Upper lobe of right lung (tissue), 1 donor: ENCODE measurements around the gene SWT1. TPM values are rescaled to one million over a fixed set of nuclear protein-coding genes. Genes with fewer than 3 reads are reported as not detected.

ENCODE experiments used
- ATAC-seq: fragments of 200-7000 bp; cut with Tn5 transposase; one replicate; pipeline ENCODE4 v1.9.1; 2020; ENCODE audit warnings: mild to moderate bottlenecking, moderate library complexity
- DNase-seq: peaks from one replicate; pipeline ENCODE4 v3.0.0-alpha.2; 2020
- H3K27ac ChIP-seq: fragments of 200-600 bp; one replicate; pipeline ENCODE4 v1.8.0; 2022
- H3K27me3 ChIP-seq: fragments of 200-600 bp; one replicate; pipeline ENCODE4 v1.8.0; 2022; ENCODE audit warnings: mild to moderate bottlenecking
- H3K36me3 ChIP-seq: fragments of 200-600 bp; one replicate; pipeline ENCODE4 v1.8.0; 2022
- H3K4me1 ChIP-seq: fragments of 200-600 bp; one replicate; pipeline ENCODE4 v1.8.0; 2022
- H3K4me3 ChIP-seq: fragments of 200-600 bp; one replicate; pipeline ENCODE4 v1.8.0; 2022; ENCODE audit warnings: mild to moderate bottlenecking
- H3K9me3 ChIP-seq: fragments of 200-600 bp; one replicate; pipeline ENCODE4 v1.8.0; 2022
- CTCF ChIP-seq: fragments of 200-600 bp; IDR thresholded peaks from one replicate; pipeline ENCODE4 v1.8.0; 2022; ENCODE audit warnings: antibody characterized with exemption
- intact Hi-C: fragments of 100-400 bp; cut with DNase I; formaldehyde crosslinking; loops from one replicate; pipeline ENCODE4 v1.11.0; 2022
- total RNA-seq: library from RNA; stranded (reverse); fragmentation: NEBNext Ultra II Directional; extraction: Animal tissue kit (Norgen Biotek cat#: 25700); gene quantifications from one replicate; pipeline ENCODE4 v1.2.1, GENCODE V29; 2021
- donor health status: DM: no; HTN: yes; CAD: no; lungs with severe emphysema.

SWT1 gene
- total RNA-seq, 1 donor from 2014 or later = 7.2 TPM

- Histone ChIP-seq H3K9me3 (no peaks in the 10 kb centered on the region), H3K4me1 (peaks cover 6% of the 10 kb centered on the region), H3K4me3 (no peak overlapping the region), H3K27ac (no peak overlapping the region), H3K36me3 (peaks cover 100% of the 10 kb centered on the region), H3K27me3 (no peaks in the 10 kb centered on the region)
- no peak for ATAC-seq
- intact Hi-C loops = no loop called here
- DNase-seq = no peak
- TF ChIP-seq CTCF = no peak
These were observed 148.5 kb downstream of the SWT1 start for GRCh38 chr1:185305419-185305818.

GRCh38 chr1:185308126-185308525 is 151.2 kb downstream of the SWT1 start:
- peaks cover 20% of the 10 kb centered on the region for H3K4me1 ChIP-seq
- H3K9me3 ChIP-seq = no peaks in the 10 kb centered on the region
- no peak for DNase-seq
- no peak for ATAC-seq
- intact Hi-C loops = no loop called here
- TF ChIP-seq CTCF = no peak
- H3K27me3 ChIP-seq = no peaks in the 10 kb centered on the region
- peaks cover 79% of the 10 kb centered on the region for H3K36me3 ChIP-seq
- no peak overlapping the region for H3K27ac ChIP-seq
- no peak overlapping the region for H3K4me3 ChIP-seq

- Histone ChIP-seq H3K9me3 (no peaks in the 10 kb centered on the region), H3K27ac (no peak overlapping the region), H3K4me3 (no peak overlapping the region), H3K27me3 (no peaks in the 10 kb centered on the region), H3K4me1 (peaks cover 29% of the 10 kb centered on the region), H3K36me3 (peaks cover 64% of the 10 kb centered on the region)
- DNase-seq (no peak), ATAC-seq (no peak)
- intact Hi-C loops = no loop called here
- TF ChIP-seq CTCF = no peak
These were observed 152.6 kb downstream of the SWT1 start for GRCh38 chr1:185309566-185309965.

GRCh38 chr1:185311589-185312225 is 154.7 kb downstream of the SWT1 start:
- Histone ChIP-seq H3K36me3 (peaks cover 43% of the 10 kb centered on the region), H3K4me3 (no peak overlapping the region)

GRCh38 chr1:185312361-185313138 is 155.6 kb downstream of the SWT1 start:
- no peak overlapping the region for H3K27ac ChIP-seq
- intact Hi-C loops = no loop called here

More at GRCh38 chr1:185311589-185312225, 154.7 kb downstream of the SWT1 start:
- no peak overlapping the region for H3K27ac ChIP-seq
- no peak for TF ChIP-seq CTCF
- intact Hi-C loops = no loop called here
- no peak for ATAC-seq
- H3K4me1 ChIP-seq = peaks cover 40% of the 10 kb centered on the region
- DNase-seq = no peak
- no peaks in the 10 kb centered on the region for H3K27me3 ChIP-seq
- H3K9me3 ChIP-seq = no peaks in the 10 kb centered on the region

More at GRCh38 chr1:185312361-185313138, 155.6 kb downstream of the SWT1 start:
- H3K27me3 ChIP-seq = no peaks in the 10 kb centered on the region
- no peak for TF ChIP-seq CTCF
- peaks cover 40% of the 10 kb centered on the region for H3K4me1 ChIP-seq
- H3K36me3 ChIP-seq = peaks cover 34% of the 10 kb centered on the region
- ATAC-seq = no peak
- DNase-seq = no peak
- H3K4me3 ChIP-seq = no peak overlapping the region
- no peaks in the 10 kb centered on the region for H3K9me3 ChIP-seq
